K562 (cell line): ENCODE measurements around the gene ANGEL2. TPM values are rescaled to one million over a fixed set of nuclear protein-coding genes. Genes with fewer than 3 reads are reported as not detected.
A peak's percentile ranks its signal among the peaks of the same experiment; 100 is the strongest.

Experiments
- BRD9 ChIP-seq: fragments of 450-650 bp; IDR thresholded peaks from 2 replicates; pipeline ENCODE4 v1.6.1; 2018; ENCODE audit warnings: low read depth; ENCODE audit not compliant: partially characterized antibody
- CBFA2T2 ChIP-seq: fragments of 450-650 bp; conservative IDR thresholded peaks from 2 replicates; pipeline ENCODE4 v1.6.1; 2017; ENCODE audit warnings: mild to moderate bottlenecking
- CBX3 ChIP-seq, 2 experiments: IDR thresholded peaks; 1 replicate in 1 of 2; 2 replicates in 1 of 2; pipeline ENCODE4 v1.6.1; 2012; ENCODE audit warnings: inconsistent platforms in 2 of 2, low read length in 2 of 2, borderline replicate concordance in 1 of 2, control low read depth in 1 of 2
- E2F5 ChIP-seq: sonication (generic); formaldehyde crosslinking; IDR thresholded peaks from 2 replicates; pipeline ENCODE4 v1.8.0; 2022; ENCODE audit warnings: mild to moderate bottlenecking, missing genetic modification reagents
- ELK1 ChIP-seq: sonication (generic); formaldehyde crosslinking; IDR thresholded peaks from 2 replicates; pipeline ENCODE4 v1.8.1; 2022; ENCODE audit warnings: missing genetic modification reagents
- ELK3 ChIP-seq: fragments of 450-650 bp; formaldehyde crosslinking; IDR thresholded peaks from 2 replicates; pipeline ENCODE4 v1.4.0; 2020; ENCODE audit warnings: mild to moderate bottlenecking
- GABPA ChIP-seq: fragments of 200-800 bp; sonication (Bioruptor generic); conservative IDR thresholded peaks from 2 replicates; pipeline ENCODE4 v1.6.1; 2016; ENCODE audit warnings: low read depth, missing genetic modification characterization, missing compliant biosample characterization
- HIVEP1 ChIP-seq: fragments of 250-450 bp; sonication (Bioruptor Pico); IDR thresholded peaks from 2 replicates; pipeline ENCODE4 v1.4.0; 2020; ENCODE audit warnings: mild to moderate bottlenecking
- MITF ChIP-seq: IDR thresholded peaks from 2 replicates; pipeline ENCODE4 v1.6.1; 2014; ENCODE audit warnings: antibody characterized with exemption
- NFRKB ChIP-seq: fragments of 450-650 bp; IDR thresholded peaks from 2 replicates; pipeline ENCODE4 v1.6.1; 2016; ENCODE audit warnings: low read depth
- POLR2H ChIP-seq: IDR thresholded peaks from 2 replicates; pipeline ENCODE4 v1.6.1; 2016; ENCODE audit warnings: missing genetic modification characterization, low read depth, mild to moderate bottlenecking, control low read depth, missing compliant biosample characterization, moderate library complexity
- PTTG1 ChIP-seq: fragments of 450-650 bp; IDR thresholded peaks from 2 replicates; pipeline ENCODE4 v1.6.1; 2016; ENCODE audit warnings: low read depth, mild to moderate bottlenecking, missing genetic modification characterization, missing compliant biosample characterization
- RBM34 ChIP-seq: fragments of 200-400 bp; formaldehyde crosslinking; IDR thresholded peaks from 2 replicates; pipeline ENCODE4 v1.6.1; 2018; ENCODE audit warnings: low read length, borderline replicate concordance; ENCODE audit not compliant: insufficient read depth
- SLC30A9 ChIP-seq: fragments of 250-450 bp; sonication (Bioruptor Pico); IDR thresholded peaks from 2 replicates; pipeline ENCODE4 v1.8.0; 2022; ENCODE audit warnings: mild to moderate bottlenecking, moderate library complexity
- TEAD2 ChIP-seq: fragments of 450-650 bp; IDR thresholded peaks from 2 replicates; pipeline ENCODE4 v1.6.1; 2016; ENCODE audit warnings: missing genetic modification characterization, control low read depth, missing compliant biosample characterization
- YBX1 ChIP-seq: fragments of 450-650 bp; IDR thresholded peaks from 2 replicates; pipeline ENCODE4 v1.7.1; 2016; ENCODE audit warnings: mild to moderate bottlenecking
- YY1 ChIP-seq, 3 experiments: IDR thresholded peaks; 2 replicates each; pipeline ENCODE4 v1.6.1; 2011; ENCODE audit warnings: low read length in 2 of 3, mild to moderate bottlenecking in 2 of 3, moderate library complexity in 2 of 3, borderline replicate concordance in 1 of 3, control low read depth in 1 of 3, low read depth in 1 of 3; ENCODE audit not compliant: insufficient read depth in 3 of 3, insufficient replicate concordance in 2 of 3, control insufficient read depth in 1 of 3, insufficient read length in 1 of 3; ENCODE audit errors: extremely low read depth in 1 of 3
- ZBTB12 ChIP-seq: fragments of 250-450 bp; sonication (Bioruptor Pico); IDR thresholded peaks from 2 replicates; pipeline ENCODE4 v1.4.0; 2020
- ZNF280B ChIP-seq: fragments of 250-450 bp; sonication (Bioruptor Pico); IDR thresholded peaks from 2 replicates; pipeline ENCODE4 v1.5.1; 2021; ENCODE audit warnings: mild to moderate bottlenecking
- ZNF316 ChIP-seq: fragments of 450-650 bp; IDR thresholded peaks from 2 replicates; pipeline ENCODE4 v1.6.1; 2016
- polyA plus RNA-seq, 8 experiments: library from polyadenylated mRNA; depleted of rRNA in 4 of 8; stranded (reverse) in 5 of 8; unstranded in 3 of 8; fragments of >200 nt; fragmentation: Nextera tagmentation in 2 of 8; fragmentation: Illumina TruSeq in 1 of 8; extraction: Ambion mirVana in 2 of 8; extraction: Trizol in 1 of 8; gene quantifications; 2 replicates each; pipeline versions ENCODE4 v1.2.1 to v1.2.3, GENCODE V29; 2011 to 2014; ENCODE audit warnings: inconsistent platforms in 1 of 8, missing spikeins in 1 of 8
- total RNA-seq, 7 experiments: library from RNA; depleted of rRNA in 6 of 7; stranded (reverse); fragments of >200 nt in 6 of 7; fragmentation: Illumina TruSeq in 2 of 7; extraction: Trizol in 2 of 7; gene quantifications; 2 replicates each; pipeline versions ENCODE4 v1.2.1 to v1.2.3, GENCODE V29; 2011 to 2021; ENCODE audit warnings: low replicate concordance in 1 of 7

ANGEL2 gene
- total and polyA plus RNA-seq, 9 of the 15 experiments (the other 6 are each of a cell fraction or from before 2014, with no cell fraction given) = 6.8 to 34.6 (median 26.2) TPM

GRCh38 chr1:213054733-213055591 lies 39.3 kb upstream of the ANGEL2 start (continued):
- no peak for TF ChIP-seq ELK1 (CRISPR knock-in tag)
- TF ChIP-seq GABPA (tag) = no peak
- TF ChIP-seq BRD9 = peak; percentile 43
- TF ChIP-seq YBX1 = no peak
- no peak for TF ChIP-seq MITF
- TF ChIP-seq HIVEP1 = no peak
- peak; percentile 48; the same call in 1 of the 2 replicates for TF ChIP-seq CBFA2T2
- TF ChIP-seq SLC30A9 (CRISPR knock-in tag) = no peak
- no peak for TF ChIP-seq TEAD2 (tag)
- no peak for TF ChIP-seq YY1 (IDR thresholded peaks at IDR 0.05; ENCODE audit: borderline replicate concordance in 1 of 3, control insufficient read depth in 1 of 3, extremely low read depth in 1 of 3, insufficient read depth in 3 of 3, insufficient read length in 1 of 3, insufficient replicate concordance in 2 of 3, low read depth in 1 of 3, low read length in 2 of 3)
- no peak for TF ChIP-seq E2F5 (CRISPR knock-in tag)
- TF ChIP-seq ZNF316 = peak; percentile 100
- no peak for TF ChIP-seq PTTG1 (tag)
- no peak for TF ChIP-seq RBM34
- TF ChIP-seq ZNF280B (CRISPR knock-in tag) = no peak
- no peak for TF ChIP-seq ZBTB12
- peak in 1 of 2 experiments; percentile 84; a peak in 1 of 3 replicates for TF ChIP-seq CBX3 (IDR thresholded peaks at IDR 0.05; ENCODE audit: borderline replicate concordance in 1 of 2, low read length in 2 of 2)
- TF ChIP-seq POLR2H (tag) = peak; percentile 58; the same call in 1 of the 2 replicates
- TF ChIP-seq NFRKB = no peak
- TF ChIP-seq ELK3 (CRISPR knock-in tag) = no peak
